ENCODE measurements around the gene ARFGAP3. TPM values are rescaled to one million over a fixed set of nuclear protein-coding genes. Genes with fewer than 3 reads are reported as not detected.

Gene ARFGAP3
- total RNA-seq, 1 donor from 2014 or later: 20.2 TPM

DNA sequence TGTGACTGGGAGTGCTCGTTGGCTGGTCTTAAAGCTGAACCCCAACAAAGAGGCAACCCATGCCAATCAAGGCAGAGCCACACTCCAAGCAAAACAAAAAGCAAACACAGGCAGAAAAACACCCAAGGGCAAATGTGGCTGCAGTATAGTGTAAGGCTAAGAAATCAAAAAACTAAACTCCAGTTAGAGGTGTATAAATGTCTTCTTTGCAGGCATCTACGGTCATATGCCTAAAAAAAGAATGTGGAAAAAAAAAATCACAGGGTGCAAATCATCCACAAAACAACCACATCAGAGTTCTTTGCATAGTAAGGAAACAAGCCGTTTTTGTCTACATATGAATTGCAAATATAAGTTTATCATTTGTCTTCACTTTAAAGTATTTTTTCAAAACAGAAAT is 27.8 kb downstream of the ARFGAP3 start:
- ATAC-seq: no peak
- peak; percentile 4 for DNase-seq (ENCODE audit: low spot score)

DNA sequence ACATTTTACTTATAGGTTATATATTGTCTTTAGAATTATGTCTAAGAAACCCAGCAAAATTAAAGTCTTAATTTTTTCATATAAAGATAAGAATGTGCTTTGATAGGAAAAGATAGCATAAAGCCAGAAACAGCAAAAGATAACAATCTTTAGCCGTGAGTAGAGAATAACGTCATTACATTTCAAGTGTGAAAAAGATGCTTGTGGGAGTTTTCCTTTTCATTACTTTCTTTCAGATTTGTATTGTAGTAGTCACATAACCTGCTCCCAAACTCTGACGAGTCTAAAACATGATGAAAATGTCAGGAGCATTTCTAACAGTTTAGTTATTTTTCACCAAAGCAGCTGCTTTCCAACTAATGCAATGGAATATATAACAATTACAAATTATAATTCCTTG is 31.3 kb downstream of the ARFGAP3 start:
- DNase-seq (ENCODE audit: low spot score) (no peak), ATAC-seq (no peak)

- DNase-seq (ENCODE audit: low spot score): no peak
- ATAC-seq: no peak
Measured at GRCh38 chr22:42821386-42821785, 35.7 kb downstream of the ARFGAP3 start.

DNA sequence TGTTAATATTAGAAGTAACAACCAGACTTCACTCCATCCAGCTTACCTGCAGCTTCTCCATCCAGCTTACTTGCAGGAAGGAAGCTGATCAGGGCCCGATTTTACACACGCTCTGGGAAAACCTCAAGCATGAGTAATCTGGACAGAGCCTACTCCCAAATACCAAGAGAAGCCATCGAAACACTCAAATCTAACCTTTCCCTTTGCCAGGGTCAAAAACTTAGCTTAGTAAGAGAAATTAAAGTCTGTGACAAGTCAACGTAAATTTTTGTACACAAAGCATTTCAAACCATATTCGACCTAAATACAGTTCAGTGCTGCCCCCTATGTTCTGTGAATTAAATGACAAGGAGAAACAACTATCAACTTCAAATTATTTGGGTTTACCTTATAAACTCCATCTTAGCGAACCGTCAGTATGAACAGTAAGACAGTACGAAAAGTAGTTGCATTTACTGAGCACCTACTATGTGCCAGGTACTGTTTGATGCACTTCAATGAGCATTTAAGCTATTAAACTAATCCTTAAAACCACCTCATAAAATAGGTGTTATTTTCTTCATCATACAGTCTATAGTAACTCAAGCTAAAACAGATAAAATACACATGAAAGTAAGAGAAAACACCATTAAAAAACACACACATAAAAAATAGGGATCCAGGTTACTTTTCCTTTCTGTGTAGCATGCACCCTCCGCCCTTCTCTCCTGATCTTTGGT is 36.9 kb downstream of the ARFGAP3 start:
- ATAC-seq (peak; percentile 44), DNase-seq (ENCODE audit: low spot score) (peak; percentile 19)

GRCh38 chr22:42819412-42820044 is 37.5 kb downstream of the ARFGAP3 start:
- DNase-seq (ENCODE audit: low spot score) (peak; percentile 12), ATAC-seq (no peak)

DNA sequence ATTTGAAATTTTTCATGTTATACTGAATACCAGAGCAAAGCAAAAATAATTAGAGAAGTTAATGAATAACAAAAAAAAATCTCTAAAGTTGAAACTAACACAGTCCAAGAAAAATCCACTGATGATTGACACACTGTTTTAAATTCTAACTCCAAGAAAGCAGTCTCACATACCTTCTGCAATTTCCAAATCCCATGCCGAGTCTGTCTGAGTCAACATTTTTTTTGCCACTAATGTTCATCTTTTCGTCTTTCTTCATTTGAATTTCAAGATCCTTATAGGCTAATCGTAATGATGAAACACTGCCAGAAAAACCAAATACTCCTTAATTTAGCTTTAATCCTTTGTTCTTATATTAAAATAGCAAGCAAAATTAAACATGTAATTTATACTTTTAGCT is 39.5 kb downstream of the ARFGAP3 start:
- DNase-seq (ENCODE audit: low spot score) (no peak), ATAC-seq (no peak)

DNA sequence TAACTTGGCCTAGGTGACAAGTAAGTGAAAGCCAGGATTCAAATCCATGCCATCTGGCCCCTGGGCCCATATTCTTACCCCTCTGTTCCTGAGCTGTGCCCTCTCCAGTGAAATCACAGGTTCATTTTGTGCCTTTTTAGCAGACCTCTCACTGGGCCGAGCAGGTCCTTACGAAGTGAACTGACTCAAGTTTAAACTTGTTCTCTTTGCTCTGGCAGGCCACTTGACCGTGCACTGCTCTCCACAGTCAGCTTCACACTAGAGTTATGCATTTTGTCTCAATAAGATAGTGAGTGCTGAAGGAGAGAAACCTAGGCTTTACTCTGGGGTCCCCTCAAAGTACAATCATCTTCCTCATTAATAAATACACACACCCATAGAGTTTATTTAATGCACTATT is 40.7 kb downstream of the ARFGAP3 start:
- ATAC-seq: no peak

GRCh38 chr22:42814616-42815015 is 42.5 kb downstream of the ARFGAP3 start:
- no peak for DNase-seq (ENCODE audit: low spot score)
- no peak for ATAC-seq

More for the DNA sequence above, 40.7 kb downstream of the ARFGAP3 start:
- DNase-seq (ENCODE audit: low spot score): no peak

- no peak for DNase-seq (ENCODE audit: low spot score)
- peak; percentile 81 for ATAC-seq
Measured at GRCh38 chr22:42814215-42814614, 42.9 kb downstream of the ARFGAP3 start.

DNA sequence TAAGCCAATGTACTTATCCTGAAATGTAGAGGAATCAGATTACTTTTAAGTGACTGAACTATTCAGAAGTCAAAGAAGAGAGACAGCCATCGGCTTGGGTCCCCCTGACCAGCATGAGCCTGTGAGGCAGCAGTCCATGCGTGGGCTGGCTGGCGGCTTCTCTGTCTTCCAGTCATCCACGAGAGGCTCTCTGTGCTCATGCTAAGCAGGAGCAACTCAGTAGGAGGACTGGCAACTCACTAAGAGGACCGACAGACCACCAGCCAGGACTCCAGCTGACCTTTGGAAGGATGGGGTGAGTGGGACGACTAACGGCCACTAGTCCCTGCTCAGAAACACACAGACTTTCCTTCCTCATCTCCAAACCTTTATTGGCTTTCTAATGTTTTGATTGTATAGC is 43.6 kb downstream of the ARFGAP3 start:
- no peak for ATAC-seq

GRCh38 chr22:42811459-42811858 is 45.6 kb downstream of the ARFGAP3 start:
- ATAC-seq (no peak), DNase-seq (ENCODE audit: low spot score) (no peak)

More for the DNA sequence above, 43.6 kb downstream of the ARFGAP3 start:
- no peak for DNase-seq (ENCODE audit: low spot score)

GRCh38 chr22:42808521-42808920 is 48.6 kb downstream of the ARFGAP3 start:
- ATAC-seq: no peak
- DNase-seq (ENCODE audit: low spot score): peak; percentile 39

DNA sequence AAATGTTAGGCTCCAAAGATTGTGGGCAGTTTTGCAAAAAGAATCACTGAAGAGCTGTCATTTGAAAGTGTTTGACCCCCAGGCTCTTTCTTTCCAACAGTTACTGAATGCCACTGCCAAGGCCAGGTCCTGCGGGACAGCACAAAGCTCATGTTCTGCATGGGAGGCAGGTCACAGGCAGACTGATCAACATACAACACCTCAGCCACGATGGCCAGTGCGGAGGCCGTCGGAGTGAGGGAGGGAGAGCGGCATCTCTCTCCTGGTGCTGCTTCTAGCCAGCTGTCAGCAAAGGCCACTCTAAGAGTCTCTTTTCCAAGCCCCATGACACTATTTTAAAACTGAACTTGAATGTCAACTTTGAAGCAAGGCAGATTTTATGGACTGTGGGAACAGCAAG is 49.9 kb downstream of the ARFGAP3 start:
- ATAC-seq (no peak), DNase-seq (ENCODE audit: low spot score) (peak; percentile 43)

GRCh38 chr22:42805998-42806830 is 50.9 kb downstream of the ARFGAP3 start:
- ATAC-seq: no peak
- peak; percentile 42 for DNase-seq (ENCODE audit: low spot score)

DNA sequence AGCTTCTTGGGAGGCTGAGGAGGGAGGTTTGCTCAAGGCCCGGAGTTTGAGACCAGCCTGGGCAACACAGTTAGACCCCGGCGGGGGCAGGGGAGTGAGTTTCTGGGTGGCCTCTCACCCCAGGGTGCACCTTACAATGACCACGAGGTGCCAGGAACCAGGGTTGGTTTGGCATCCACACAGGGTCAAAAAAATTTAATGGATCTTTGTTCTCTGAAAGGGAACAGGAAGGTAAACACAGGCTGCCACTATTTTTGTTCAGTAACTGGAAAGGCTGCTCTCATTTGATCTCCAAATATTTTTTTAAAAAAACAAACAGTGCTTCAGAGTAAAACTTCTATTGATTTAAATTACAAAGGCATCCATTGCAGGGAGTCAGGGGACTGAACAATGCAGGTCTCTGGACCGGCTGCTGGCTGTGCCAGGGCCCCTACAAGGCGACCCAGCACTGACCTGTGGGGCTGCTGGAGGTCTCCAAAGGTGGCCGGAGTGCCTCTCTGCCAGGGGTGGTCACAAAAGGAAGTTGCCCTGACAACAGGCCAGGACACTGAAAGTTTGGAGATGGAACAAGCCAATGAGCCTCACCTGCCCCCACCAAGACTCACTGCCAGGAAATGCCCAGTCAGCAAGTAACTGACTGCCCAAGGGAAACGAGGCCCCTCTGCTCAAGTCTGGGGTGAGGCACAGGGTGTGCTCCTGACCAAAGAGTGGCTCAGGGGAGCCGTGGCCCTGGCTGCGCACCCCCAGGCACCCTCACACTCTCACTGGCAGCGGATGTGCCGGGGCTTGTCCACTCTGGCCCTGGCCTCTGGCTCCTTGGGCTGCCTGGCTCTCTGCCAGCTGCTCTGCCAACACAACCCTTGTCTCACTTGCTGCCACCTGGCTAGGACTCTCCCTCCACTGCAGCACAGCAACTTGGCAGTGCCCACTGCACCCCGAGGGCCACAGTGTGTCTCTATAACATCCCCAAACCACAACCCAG is 51.8 kb downstream of the ARFGAP3 start:
- DNase-seq (ENCODE audit: low spot score) (peak; percentile 87), ATAC-seq (peak; percentile 80)

DNA sequence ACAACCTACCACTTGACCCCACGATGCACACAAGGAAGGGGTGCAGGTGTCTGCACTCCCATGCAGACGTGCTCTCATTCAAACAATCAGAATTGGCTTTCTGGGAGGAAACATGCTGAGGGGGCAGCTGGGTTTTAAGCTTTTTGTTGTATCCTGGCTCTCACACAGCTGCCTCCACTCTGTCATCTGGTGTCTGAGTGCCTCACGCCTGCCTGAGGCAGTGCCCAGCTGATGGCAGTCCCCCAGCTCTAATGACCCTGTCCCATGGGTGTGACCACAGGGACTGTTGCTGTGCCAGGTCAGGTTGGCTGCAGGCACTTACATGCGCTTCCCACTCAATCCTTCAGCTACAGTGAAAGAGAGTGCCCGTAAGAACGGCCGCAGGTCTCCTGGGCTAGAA is 53.7 kb downstream of the ARFGAP3 start:
- DNase-seq (ENCODE audit: low spot score): peak; percentile 51
- ATAC-seq: peak; percentile 22

DNA sequence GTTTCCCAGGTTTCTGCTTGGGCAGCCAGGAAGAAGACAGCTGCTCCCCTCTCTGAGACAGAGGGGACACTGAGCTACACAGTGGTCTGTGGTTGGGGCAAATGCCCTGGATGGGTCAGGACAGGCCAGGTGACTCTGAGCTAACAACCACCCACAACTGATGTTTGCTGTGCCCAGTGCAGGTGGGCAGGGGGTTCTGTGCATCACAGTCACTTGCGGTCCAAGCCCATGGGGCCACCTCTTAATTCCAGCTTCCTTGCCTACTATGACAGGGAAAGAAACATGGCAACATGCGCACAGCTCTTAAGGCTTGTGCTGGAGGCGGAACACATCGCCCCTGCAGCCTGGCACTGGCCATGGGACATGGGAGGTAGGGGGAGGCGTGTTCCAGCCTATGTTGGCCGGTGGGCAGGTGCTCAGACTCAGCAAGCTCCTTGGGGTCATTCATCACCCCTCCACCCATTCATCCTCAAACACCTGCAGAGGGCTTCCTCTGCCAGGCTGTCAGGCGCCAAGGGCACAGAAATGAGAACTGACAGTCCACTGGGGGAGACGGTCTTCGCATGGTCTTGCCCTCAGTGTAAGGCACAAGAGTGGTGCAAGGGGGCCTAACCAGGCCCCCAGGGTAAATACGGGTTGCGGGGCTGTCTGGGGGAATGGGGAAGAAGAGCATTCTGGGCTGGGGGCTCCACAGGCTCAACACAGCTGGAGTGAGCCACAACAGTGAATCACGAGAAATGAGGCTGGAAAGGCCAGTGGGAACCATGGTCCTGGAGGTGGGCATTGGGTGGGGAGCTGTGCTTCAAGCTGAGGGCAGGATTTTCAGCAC is 55.6 kb downstream of the ARFGAP3 start:
- ATAC-seq (no peak), DNase-seq (ENCODE audit: low spot score) (peak; percentile 40)

DNA sequence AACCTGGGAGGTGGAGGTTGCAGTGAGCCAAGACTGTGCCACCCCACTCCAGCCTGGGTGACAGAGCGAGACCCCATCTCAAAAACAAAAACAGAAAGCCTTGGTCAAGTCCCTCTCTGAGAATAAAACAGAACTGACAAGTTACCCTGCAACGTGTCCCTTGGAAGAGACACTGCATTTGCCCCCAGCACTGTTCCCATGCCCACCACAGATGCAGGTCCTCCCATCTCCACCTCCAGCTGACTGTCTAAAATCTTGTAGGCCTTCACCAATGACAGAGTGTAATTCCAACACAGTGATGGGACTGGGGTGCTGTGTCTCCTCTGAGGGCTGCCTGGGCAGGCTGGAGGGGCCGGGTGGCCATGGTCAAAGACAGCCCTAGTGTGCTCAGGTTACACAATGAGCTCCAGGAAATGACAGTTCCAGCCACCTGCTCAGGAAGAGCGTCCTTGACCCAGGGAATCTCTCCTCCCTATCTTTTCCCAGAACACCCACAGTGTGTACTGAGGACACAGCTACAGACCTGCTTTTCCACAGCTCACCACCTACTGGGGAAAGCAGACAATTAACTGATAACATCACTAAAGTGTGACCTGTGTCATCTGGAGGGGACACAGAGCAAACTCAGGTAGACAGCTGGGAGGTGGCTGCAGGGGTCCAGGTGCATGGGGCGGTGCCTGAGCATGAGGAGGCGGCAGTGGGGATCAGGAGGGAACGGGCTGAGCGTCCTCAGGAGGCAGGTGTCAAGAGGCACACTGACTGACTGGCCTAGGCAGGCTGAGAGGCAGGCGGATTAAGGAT is 56.4 kb downstream of the ARFGAP3 start:
- no peak for ATAC-seq

More for the DNA sequence above, 56.4 kb downstream of the ARFGAP3 start:
- DNase-seq (ENCODE audit: low spot score): peak; percentile 36

All from left lobe of liver (tissue), 2 donors.